IMR-90 (cell line): ENCODE data around the gene STUB1. TPM values are rescaled to one million over a fixed set of nuclear protein-coding genes. Genes with fewer than 3 reads are reported as not detected.

Source experiments
- ELK1 ChIP-seq: fragments of 150-350 bp; IDR thresholded peaks from 2 replicates; pipeline ENCODE4 v1.6.1; 2016; ENCODE audit warnings: low read depth, mild to moderate bottlenecking, low read length, moderate library complexity, borderline replicate concordance
- MAZ ChIP-seq: IDR thresholded peaks from 2 replicates; pipeline ENCODE4 v1.6.1; 2012; ENCODE audit warnings: low read depth, mild to moderate bottlenecking, low read length, improper control_type of control experiment, moderate library complexity, borderline replicate concordance
- POLR2A ChIP-seq: IDR thresholded peaks from 2 replicates; pipeline ENCODE4 v1.6.1; 2012; ENCODE audit warnings: mild to moderate bottlenecking, low read depth, low read length
- RFX5 ChIP-seq: IDR thresholded peaks from 2 replicates; pipeline ENCODE4 v1.8.0; 2012; ENCODE audit warnings: low read depth, mild to moderate bottlenecking, low read length, moderate library complexity
- polyA plus RNA-seq, 3 experiments: library from polyadenylated mRNA; depleted of rRNA; stranded (reverse); fragments of >200 nt; gene quantifications; 2 replicates each; pipeline ENCODE4 v1.2.3, GENCODE V29; 2012; ENCODE audit warnings: low replicate concordance in 1 of 3
- total RNA-seq: library from RNA; depleted of rRNA; stranded (reverse); fragments of >200 nt; gene quantifications from 2 replicates; pipeline ENCODE4 v1.2.3, GENCODE V29; 2012

STUB1 gene
- total and polyA plus RNA-seq, 2 of the 4 experiments (the other 2 are of a cell fraction), result 183 to 186 TPM

- no peak for TF ChIP-seq RFX5
- no peak for TF ChIP-seq MAZ
- no peak for TF ChIP-seq ELK1
- no peak for TF ChIP-seq POLR2A
Measured at GRCh38 chr16:723695-724094, 43.5 kb downstream of the STUB1 start (continued).
